ENCODE measurements around the gene SMIM36. TPM values are rescaled to one million over a fixed set of nuclear protein-coding genes. Genes with fewer than 3 reads are reported as not detected.
A peak's percentile ranks its signal among the peaks of the same experiment; 100 is the strongest.
"Not testable (repeated sequence)": the region's sequence is repeated elsewhere in the genome, so short reads cannot be mapped to it uniquely, and the experiment has no call there.

SMIM36 gene
- total RNA-seq, 1 experiment from 2014 or later: not detected

GRCh38 chr17:55453839-55454557 is 57.3 kb downstream of the SMIM36 start:
- Histone ChIP-seq H3K36me3 (no peaks in the 10 kb centered on the region), H3K9me3 (replicated peaks) (no peaks in the 10 kb centered on the region), H3K4me3 (no peak overlapping the region), H3K4me1 (peaks cover 1% of the 10 kb centered on the region; the same call in 1 of the 2 replicates), H3K27me3 (no peaks in the 10 kb centered on the region), H3K27ac (no peak overlapping the region)
- no peak for DNase-seq

GRCh38 chr17:55452139-55452790 is 59.0 kb downstream of the SMIM36 start:
- no peaks in the 10 kb centered on the region for H3K36me3 ChIP-seq
- peaks cover 4% of the 10 kb centered on the region; the same call in 1 of the 2 replicates for H3K4me1 ChIP-seq
- DNase-seq: no peak
- no peak overlapping the region for H3K4me3 ChIP-seq
- no peaks in the 10 kb centered on the region for H3K27me3 ChIP-seq
- no peaks in the 10 kb centered on the region for H3K9me3 ChIP-seq (replicated peaks)
- H3K27ac ChIP-seq: no peak overlapping the region

GRCh38 chr17:55451758-55452138 is 59.5 kb downstream of the SMIM36 start:
- H3K4me1 ChIP-seq: peaks cover 4% of the 10 kb centered on the region; the same call in 1 of the 2 replicates
- no peaks in the 10 kb centered on the region for H3K36me3 ChIP-seq
- no peak overlapping the region for H3K4me3 ChIP-seq
- H3K9me3 ChIP-seq (replicated peaks): no peaks in the 10 kb centered on the region
- no peak for DNase-seq
- no peaks in the 10 kb centered on the region for H3K27me3 ChIP-seq
- H3K27ac ChIP-seq: no peak overlapping the region

- H3K9me3 ChIP-seq (replicated peaks): no peaks in the 10 kb centered on the region
- no peaks in the 10 kb centered on the region for H3K27me3 ChIP-seq
- DNase-seq: no peak
- no peaks in the 10 kb centered on the region for H3K36me3 ChIP-seq
- no peak overlapping the region for H3K27ac ChIP-seq
- peaks cover 4% of the 10 kb centered on the region; the same call in 1 of the 2 replicates for H3K4me1 ChIP-seq
- no peak overlapping the region for H3K4me3 ChIP-seq
Observed at GRCh38 chr17:55451203-55451641, 60.0 kb downstream of the SMIM36 start.

GRCh38 chr17:55450232-55450825 is 60.9 kb downstream of the SMIM36 start:
- H3K27me3 ChIP-seq: no peaks in the 10 kb centered on the region
- H3K27ac ChIP-seq: no peak overlapping the region

GRCh38 chr17:55448681-55449080 is 62.6 kb downstream of the SMIM36 start:
- DNase-seq: peak in 1 of 2 experiments; percentile 38
- no peak overlapping the region for H3K27ac ChIP-seq
- no peaks in the 10 kb centered on the region for H3K27me3 ChIP-seq
- H3K36me3 ChIP-seq: no peaks in the 10 kb centered on the region
- no peak overlapping the region for H3K4me3 ChIP-seq
- no peaks in the 10 kb centered on the region for H3K9me3 ChIP-seq (replicated peaks)
- H3K4me1 ChIP-seq: peaks cover 7% of the 10 kb centered on the region

More at GRCh38 chr17:55450232-55450825, 60.9 kb downstream of the SMIM36 start:
- Histone ChIP-seq H3K36me3 (no peaks in the 10 kb centered on the region), H3K4me3 (no peak overlapping the region), H3K4me1 (peaks cover 4% of the 10 kb centered on the region; the same call in 1 of the 2 replicates), H3K9me3 (replicated peaks) (no peaks in the 10 kb centered on the region)
- DNase-seq: no peak

- H3K4me1 ChIP-seq: peaks cover 7% of the 10 kb centered on the region
- H3K36me3 ChIP-seq: no peaks in the 10 kb centered on the region
- H3K4me3 ChIP-seq: no peak overlapping the region
- no peaks in the 10 kb centered on the region for H3K9me3 ChIP-seq (replicated peaks)
- no peaks in the 10 kb centered on the region for H3K27me3 ChIP-seq
- DNase-seq: no peak
- no peak overlapping the region for H3K27ac ChIP-seq
Observed at GRCh38 chr17:55446581-55447205, 64.6 kb downstream of the SMIM36 start.

GRCh38 chr17:55446004-55446403 is 65.2 kb downstream of the SMIM36 start:
- H3K4me3 ChIP-seq; DNase-seq; H3K36me3 ChIP-seq; H3K27ac ChIP-seq; H3K9me3 ChIP-seq (replicated peaks); H3K27me3 ChIP-seq; H3K4me1 ChIP-seq: not testable (repeated sequence)

GRCh38 chr17:55444471-55445441 is 66.5 kb downstream of the SMIM36 start:
- no peak for DNase-seq
- Histone ChIP-seq H3K27ac (no peak overlapping the region), H3K9me3 (replicated peaks) (no peaks in the 10 kb centered on the region), H3K4me3 (no peak overlapping the region), H3K27me3 (no peaks in the 10 kb centered on the region), H3K4me1 (peaks cover 7% of the 10 kb centered on the region), H3K36me3 (no peaks in the 10 kb centered on the region)

- H3K36me3 ChIP-seq: no peaks in the 10 kb centered on the region
- no peaks in the 10 kb centered on the region for H3K27me3 ChIP-seq
- no peak for DNase-seq
- H3K9me3 ChIP-seq (replicated peaks): no peaks in the 10 kb centered on the region
- peaks cover 5% of the 10 kb centered on the region for H3K4me1 ChIP-seq
- no peak overlapping the region for H3K27ac ChIP-seq
- no peak overlapping the region for H3K4me3 ChIP-seq
Observed at GRCh38 chr17:55443904-55444303, 67.3 kb downstream of the SMIM36 start.

GRCh38 chr17:55442953-55443683 is 68.1 kb downstream of the SMIM36 start:
- Histone ChIP-seq H3K36me3 (no peaks in the 10 kb centered on the region), H3K9me3 (replicated peaks) (no peaks in the 10 kb centered on the region), H3K4me1 (peaks cover 3% of the 10 kb centered on the region), H3K4me3 (no peak overlapping the region), H3K27me3 (no peaks in the 10 kb centered on the region), H3K27ac (no peak overlapping the region)
- DNase-seq: no peak

GRCh38 chr17:55442462-55442861 is 68.8 kb downstream of the SMIM36 start:
- H3K36me3 ChIP-seq: no peaks in the 10 kb centered on the region
- no peak overlapping the region for H3K27ac ChIP-seq
- no peaks in the 10 kb centered on the region for H3K9me3 ChIP-seq (replicated peaks)
- no peak for DNase-seq
- H3K4me1 ChIP-seq: peaks cover 7% of the 10 kb centered on the region
- no peak overlapping the region for H3K4me3 ChIP-seq
- H3K27me3 ChIP-seq: no peaks in the 10 kb centered on the region

- DNase-seq: no peak
- Histone ChIP-seq H3K27ac (no peak overlapping the region), H3K4me3 (no peak overlapping the region), H3K27me3 (no peaks in the 10 kb centered on the region), H3K9me3 (replicated peaks) (no peaks in the 10 kb centered on the region), H3K36me3 (no peaks in the 10 kb centered on the region), H3K4me1 (peaks cover 9% of the 10 kb centered on the region)
Observed at GRCh38 chr17:55441544-55441943, 69.7 kb downstream of the SMIM36 start.

All from SJCRH30 (cell line).